Measurements from ENCODE around the gene HIVEP3. TPM values are rescaled to one million over a fixed set of nuclear protein-coding genes. Genes with fewer than 3 reads are reported as not detected.

Gene HIVEP3
- total RNA-seq, 1 experiment from 2014 or later, result 1.4 TPM

GRCh38 chr1:41638086-41639024 is 280.4 kb downstream of the HIVEP3 start:
- Histone ChIP-seq H3K4me2 (ENCODE audit: insufficient read depth, insufficient read length, low read length) (no peak overlapping the region), H4K91ac (ENCODE audit: insufficient read length, low read depth, low read length) (no peak overlapping the region), H4K20me1 (ENCODE audit: control insufficient read depth, insufficient read depth, insufficient read length) (no peaks in the 10 kb centered on the region), H4K8ac (replicated peaks; ENCODE audit: insufficient read length, low read depth, low read length) (no peak overlapping the region), H4K5ac (ENCODE audit: insufficient read length, low read depth, low read length) (no peak overlapping the region), H3K23ac (ENCODE audit: insufficient read length, low read depth, low read length) (no peak overlapping the region), H3K23me2 (ENCODE audit: insufficient read length, low read depth, low read length, poor library complexity, severe bottlenecking) (no peaks in the 10 kb centered on the region), H3K79me1 (ENCODE audit: insufficient read depth, low read depth, low read length, poor library complexity, severe bottlenecking) (no peaks in the 10 kb centered on the region), H3K4ac (ENCODE audit: low read depth, low read length) (no peak overlapping the region), H3K27me3 (ENCODE audit: insufficient read depth, low read length) (no peaks in the 10 kb centered on the region), H2BK5ac (ENCODE audit: insufficient read length, low read length) (no peak overlapping the region), H3K9ac (ENCODE audit: extremely low read depth, insufficient read length, low read length) (no peak overlapping the region), H3K9me3 (ENCODE audit: control insufficient read depth, low read depth, low read length) (no peaks in the 10 kb centered on the region), H2AK5ac (ENCODE audit: insufficient read length, low read length) (no peak overlapping the region), H3K79me2 (ENCODE audit: insufficient read depth, low read length) (no peaks in the 10 kb centered on the region), H3K14ac (ENCODE audit: insufficient read depth, low read length) (no peak overlapping the region), H3K27ac (ENCODE audit: insufficient read length, low read depth, low read length) (no peak overlapping the region), H3K56ac (ENCODE audit: insufficient read length, low read depth, low read length) (no peak overlapping the region), H2AFZ (ENCODE audit: low read length) (no peak overlapping the region), H3K4me1 (ENCODE audit: insufficient read depth, low read length) (no peaks in the 10 kb centered on the region), H2BK15ac (ENCODE audit: low read depth, low read length) (no peak overlapping the region), H3T11ph (ENCODE audit: low read length) (no peak overlapping the region), H2BK12ac (ENCODE audit: insufficient read length, low read depth, low read length) (no peak overlapping the region), H3K18ac (ENCODE audit: insufficient read length, low read depth, low read length) (no peak overlapping the region), H2BK20ac (ENCODE audit: low read depth, low read length, poor library complexity, severe bottlenecking) (no peak overlapping the region), H2BK120ac (ENCODE audit: low read depth, low read length, poor library complexity, severe bottlenecking) (no peak overlapping the region)
- no peak for DNase-seq
- H3K4me1 Mint-ChIP-seq, result peaks cover 5 to 6% of the 10 kb centered on the region in 2 experiments
- no CpG with 5 or more reads among the region's 4 CpGs for WGBS (ENCODE audit: extremely low coverage, insufficient read length, low lambda C conversion rate)
- H3K4me3 Mint-ChIP-seq, result no peak overlapping the region
- TF ChIP-seq CTCF (conservative IDR thresholded peaks at IDR 0.05), result no peak
- peaks cover 10% of the 10 kb centered on the region for H3K27me3 Mint-ChIP-seq (ENCODE audit: low read depth)
- H3K27ac Mint-ChIP-seq, result no peak overlapping the region; a peak in 1 of 7 replicates
- no peaks in the 10 kb centered on the region for H3K9me3 Mint-ChIP-seq
- H3K36me3 Mint-ChIP-seq (ENCODE audit: insufficient read depth in 1 of 3, low read depth in 3 of 3), result no peaks in the 10 kb centered on the region

Measured in H9 (cell line).